SK-MEL-5 (cell line): Measurements from ENCODE around the gene NDOR1. TPM values are rescaled to one million over a fixed set of nuclear protein-coding genes. Genes with fewer than 3 reads are reported as not detected.

Experiments
- DNase-seq: peaks from one replicate; pipeline ENCODE4 v3.0.0-alpha.2; 2016; ENCODE audit warnings: low read depth, low spot score
- in situ Hi-C: cut with HindIII; loops from 2 replicates; pipeline ENCODE4 v1.10.0; 2016; ENCODE audit warnings: low sequenced_read_pairs, high pct_unique_total_duplicates, low pct_unique_long_range_greater_than_20kb
- total RNA-seq: library from RNA; depleted of rRNA; stranded (reverse); fragments of >200 nt; shearing (Covaris generic); gene quantifications from 2 replicates; pipeline ENCODE4 v1.2.3, GENCODE V29; 2014

The NDOR1 gene
- total RNA-seq, 1 experiment from 2014 or later = 5.1 TPM

DNA sequence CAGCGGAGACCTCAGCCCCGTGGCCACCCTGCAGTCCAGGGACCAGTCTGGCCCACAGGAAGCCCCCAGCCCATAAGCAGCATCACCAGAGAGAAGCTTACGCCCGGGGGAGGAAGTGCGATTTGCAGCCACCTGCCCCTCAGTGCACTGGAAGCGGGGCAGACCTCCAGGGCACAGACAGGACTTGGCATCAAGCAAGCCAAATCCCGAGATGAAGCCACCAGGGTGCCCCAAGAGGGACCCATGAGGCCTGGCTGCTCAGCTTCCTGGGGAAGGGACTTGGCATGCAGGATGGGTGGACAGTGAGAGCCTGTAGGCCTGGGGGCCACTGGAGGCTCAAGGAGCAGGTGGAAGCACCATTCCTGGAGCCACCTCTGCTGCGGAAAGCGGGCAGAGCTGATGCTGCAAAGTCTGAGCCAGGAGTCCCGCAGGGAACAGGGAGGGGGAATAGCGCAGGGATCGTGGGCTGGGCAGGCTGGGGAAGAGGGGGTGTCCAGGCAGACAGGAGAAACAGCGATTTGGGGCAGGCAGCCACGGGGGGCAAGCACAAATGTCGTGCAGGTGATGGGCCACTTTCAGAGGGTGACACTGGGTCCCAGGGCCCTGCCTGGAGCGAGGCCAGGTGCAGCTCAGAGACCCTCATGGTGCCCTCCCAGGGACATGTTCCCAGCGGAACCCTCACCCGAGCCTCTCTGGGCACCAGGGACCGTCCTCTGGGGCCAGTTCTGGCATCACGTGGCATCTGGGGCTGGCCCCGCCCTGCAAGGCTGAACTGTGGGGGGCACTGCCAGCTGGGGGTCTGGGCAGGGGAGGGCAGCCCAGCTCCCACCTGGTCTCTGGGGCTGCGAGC, 38.9 kb upstream of the NDOR1 start:
- DNase-seq = no peak
- in situ Hi-C loops = no loop called here

DNA sequence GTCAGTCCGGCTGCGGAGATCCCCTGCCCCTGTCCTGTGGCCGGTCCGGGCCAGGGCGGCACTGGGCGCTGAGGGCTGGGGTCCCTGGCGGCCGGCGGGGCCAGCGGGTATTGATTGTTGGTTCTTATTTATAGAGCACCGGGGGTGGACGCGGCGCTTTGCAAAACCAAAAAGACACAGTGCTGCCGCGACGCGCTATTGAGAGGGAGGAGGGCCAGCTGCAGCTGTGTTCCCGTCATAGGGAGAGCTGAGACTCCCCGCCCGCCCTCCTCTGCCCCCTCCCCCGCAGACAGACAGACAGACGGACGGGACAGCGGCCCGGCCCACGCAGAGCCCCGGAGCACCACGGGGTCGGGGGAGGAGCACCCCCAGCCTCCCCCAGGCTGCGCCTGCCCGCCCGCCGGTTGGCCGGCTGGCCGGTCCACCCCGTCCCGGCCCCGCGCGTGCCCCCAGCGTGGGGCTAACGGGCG, 38.2 kb upstream of the NDOR1 start:
- DNase-seq = no peak
- in situ Hi-C loops = no loop called here

- DNase-seq = peak; percentile 22
- in situ Hi-C loops = no loop called here
Observed at GRCh38 chr9:137167747-137168572, 37.5 kb upstream of the NDOR1 start.

GRCh38 chr9:137168573-137168903, 37.0 kb upstream of the NDOR1 start:
- peak; percentile 18 for DNase-seq
- in situ Hi-C loops = no loop called here

GRCh38 chr9:137168904-137169856, 36.3 kb upstream of the NDOR1 start:
- DNase-seq = peak; percentile 30
- in situ Hi-C loops = no loop called here

DNA sequence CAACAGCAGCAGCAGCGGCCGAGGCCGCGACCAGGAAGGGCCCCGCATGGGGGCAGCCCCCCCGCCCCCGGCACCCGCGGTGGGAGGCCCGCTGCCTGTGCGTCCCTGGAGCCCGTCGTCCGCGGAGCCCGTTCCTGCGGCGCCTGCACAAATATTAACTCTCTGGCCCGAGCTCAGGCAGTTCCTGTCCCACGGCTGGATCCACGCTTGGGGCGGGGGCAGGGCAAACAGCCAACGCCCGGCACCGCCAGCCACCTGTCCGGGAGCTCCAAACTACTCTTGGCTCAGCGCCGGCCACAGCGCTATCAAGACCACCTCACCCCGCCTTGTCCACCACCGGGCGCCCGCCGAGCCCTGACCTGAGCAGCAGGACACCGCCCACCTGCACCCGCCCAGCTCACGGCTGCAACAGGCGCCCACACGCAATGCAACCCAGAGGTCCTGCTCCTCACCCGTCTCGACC, 35.6 kb upstream of the NDOR1 start, which contains the start of gene LRRC26:
Gene LRRC26 (minus strand): TSS at position 156 of the 463 bp plus-strand sequence. CDS start 108 bp downstream, at position 48.
- no peak for DNase-seq
- in situ Hi-C loops = no loop called here

GRCh38 chr9:137170486-137171148, 34.9 kb upstream of the NDOR1 start:
- in situ Hi-C loops = no loop called here
- DNase-seq = no peak

DNA sequence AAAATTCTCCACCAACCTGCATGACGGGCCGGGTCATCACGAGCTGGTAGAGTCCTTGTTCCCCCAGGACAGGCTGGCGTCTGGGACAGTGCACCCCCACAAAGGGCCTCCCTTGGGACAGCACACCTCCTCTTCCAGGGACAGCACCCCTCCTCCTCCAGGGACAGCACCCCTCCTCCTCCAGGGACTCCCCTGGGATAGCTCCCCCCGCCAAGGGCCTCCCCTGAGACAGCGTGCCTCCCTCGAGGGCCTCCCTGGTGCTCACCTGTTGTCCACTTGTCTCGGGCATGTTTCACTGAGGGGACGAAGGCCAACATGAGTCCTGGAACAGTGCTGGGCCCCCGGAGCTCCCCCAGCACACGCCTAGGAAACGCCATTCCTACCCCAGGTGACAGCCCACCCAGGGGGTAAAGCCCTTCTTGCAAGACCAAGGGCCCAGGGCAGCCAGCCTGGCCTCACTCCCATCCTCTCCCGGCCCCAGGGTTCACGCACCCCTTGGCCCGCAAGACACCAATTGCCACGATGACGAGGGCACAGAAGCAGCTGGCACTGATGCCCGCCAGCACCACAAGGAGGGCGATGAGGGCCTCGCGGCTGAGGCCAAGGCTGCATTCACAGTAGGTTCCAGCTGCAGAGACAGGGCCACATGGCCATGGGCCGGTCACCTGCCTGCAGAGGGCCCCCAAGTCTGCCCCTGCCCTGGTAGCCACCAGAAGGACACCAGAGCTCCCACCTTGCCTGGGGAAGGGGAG, 34.2 kb upstream of the NDOR1 start:
- DNase-seq = no peak
- in situ Hi-C loops = no loop called here

DNA sequence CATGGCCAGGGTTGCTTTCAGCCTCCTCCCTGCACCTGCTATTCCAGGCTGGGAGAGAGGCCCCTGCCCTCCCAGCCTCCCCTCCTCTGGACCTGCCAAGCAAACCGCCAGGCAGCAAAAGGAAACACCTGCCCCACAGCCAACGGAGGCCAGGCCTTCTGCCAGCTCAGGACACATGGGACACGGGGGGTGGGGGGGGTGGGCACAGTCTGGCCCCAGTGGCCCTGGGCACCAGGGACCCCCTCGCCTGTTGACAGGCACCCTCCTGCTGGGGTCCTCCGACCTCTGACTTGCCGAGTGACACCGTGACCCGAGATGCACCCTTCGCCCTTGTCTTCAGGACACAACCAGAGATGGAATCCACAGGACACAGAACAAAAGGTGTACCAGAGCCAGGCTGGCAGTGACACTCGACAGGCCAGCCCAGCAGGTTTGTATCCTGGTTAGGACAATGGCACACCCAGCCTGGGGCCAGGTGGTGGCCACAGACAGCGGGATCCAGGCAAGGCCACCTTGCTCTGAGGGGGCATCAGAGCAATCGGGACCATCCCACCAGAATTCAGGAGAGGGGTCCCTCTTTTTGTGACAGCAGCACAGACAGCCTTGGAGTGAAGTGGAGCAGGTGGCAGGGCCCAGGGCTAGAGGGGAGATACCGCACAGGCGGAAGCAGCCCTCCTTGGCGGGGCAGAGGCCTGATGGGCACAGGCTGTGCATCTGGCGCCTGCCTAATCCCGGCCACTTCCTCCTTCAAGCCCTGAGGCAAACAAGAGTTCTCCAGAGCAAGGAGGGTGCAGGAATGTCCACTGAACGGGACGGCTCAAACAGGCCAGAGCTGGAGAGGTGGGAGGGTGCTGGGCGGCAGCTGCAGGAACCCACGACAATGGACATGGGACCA, 32.4 kb upstream of the NDOR1 start:
- in situ Hi-C loops = no loop called here

GRCh38 chr9:137173796-137174664, 31.5 kb upstream of the NDOR1 start:
- DNase-seq = no peak
- in situ Hi-C loops = no loop called here

More for the DNA sequence above, 32.4 kb upstream of the NDOR1 start:
- no peak for DNase-seq

DNA sequence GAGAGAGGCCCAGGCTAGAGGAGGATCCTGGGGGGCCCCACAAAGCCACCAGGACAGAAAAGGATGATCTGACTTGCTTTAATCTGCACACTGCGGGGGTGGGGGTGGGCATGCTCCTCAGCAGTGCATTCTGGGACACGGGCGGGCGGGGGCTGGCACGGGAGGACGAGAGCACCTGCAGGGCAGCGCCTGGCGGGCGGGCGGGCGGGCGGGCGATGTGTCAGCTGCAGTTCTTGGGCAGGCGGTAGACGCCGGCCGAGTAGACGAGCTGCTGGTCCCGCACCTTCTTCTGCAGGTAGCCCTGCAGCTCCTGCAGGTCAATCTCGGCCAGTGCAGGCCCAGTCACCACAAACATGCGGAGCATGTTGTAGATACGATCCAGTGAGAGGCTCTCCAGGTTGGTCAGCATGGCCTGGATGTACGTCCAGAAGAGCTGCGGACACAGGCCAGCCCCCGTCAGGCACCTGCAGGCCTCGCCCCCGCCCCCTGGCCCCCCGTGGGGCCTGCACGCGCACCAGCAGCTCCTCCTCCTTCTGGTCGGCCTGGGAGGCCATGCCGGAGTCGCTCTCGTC, 30.7 kb upstream of the NDOR1 start:
- DNase-seq = no peak
- in situ Hi-C loops = no loop called here

- DNase-seq = no peak
- in situ Hi-C loops = no loop called here
Observed at GRCh38 chr9:137175345-137175961, 30.0 kb upstream of the NDOR1 start.

- in situ Hi-C loops = no loop called here
Observed at GRCh38 chr9:137176302-137177182, 29.0 kb upstream of the NDOR1 start.

More at GRCh38 chr9:137176302-137177182, 29.0 kb upstream of the NDOR1 start:
- DNase-seq = peak; percentile 78
